HUDEP-2 (cell line): ENCODE measurements around the gene UBE2M.

ENCODE experiments used
- DNase-seq, 76 experiments: peaks; one replicate each; lab custom pipeline; 2025; ENCODE audit not compliant: unreplicated experiment in 76 of 76; lab: John Stamatoyannopoulos, UW

The UBE2M gene

DNA sequence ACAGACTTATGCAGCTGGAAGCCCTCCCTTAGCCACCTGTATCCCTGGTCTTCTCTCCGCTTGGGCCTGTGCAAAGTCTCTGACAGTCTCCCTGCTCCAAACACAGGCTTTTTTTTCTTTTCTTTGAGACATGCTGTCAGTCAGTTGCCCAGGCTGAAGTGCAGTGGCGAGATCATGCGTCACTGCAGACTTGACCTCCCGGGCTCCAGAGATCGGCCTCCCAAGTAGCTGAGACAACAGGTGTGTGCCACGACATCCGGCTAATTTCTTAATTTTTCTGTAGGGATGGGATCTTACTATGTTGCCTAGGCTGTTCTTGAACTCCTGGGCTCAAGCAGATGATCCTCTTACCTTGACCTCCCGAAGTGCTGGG lies 13.2 kb upstream of the UBE2M start:
- no peak for DNase-seq

DNA sequence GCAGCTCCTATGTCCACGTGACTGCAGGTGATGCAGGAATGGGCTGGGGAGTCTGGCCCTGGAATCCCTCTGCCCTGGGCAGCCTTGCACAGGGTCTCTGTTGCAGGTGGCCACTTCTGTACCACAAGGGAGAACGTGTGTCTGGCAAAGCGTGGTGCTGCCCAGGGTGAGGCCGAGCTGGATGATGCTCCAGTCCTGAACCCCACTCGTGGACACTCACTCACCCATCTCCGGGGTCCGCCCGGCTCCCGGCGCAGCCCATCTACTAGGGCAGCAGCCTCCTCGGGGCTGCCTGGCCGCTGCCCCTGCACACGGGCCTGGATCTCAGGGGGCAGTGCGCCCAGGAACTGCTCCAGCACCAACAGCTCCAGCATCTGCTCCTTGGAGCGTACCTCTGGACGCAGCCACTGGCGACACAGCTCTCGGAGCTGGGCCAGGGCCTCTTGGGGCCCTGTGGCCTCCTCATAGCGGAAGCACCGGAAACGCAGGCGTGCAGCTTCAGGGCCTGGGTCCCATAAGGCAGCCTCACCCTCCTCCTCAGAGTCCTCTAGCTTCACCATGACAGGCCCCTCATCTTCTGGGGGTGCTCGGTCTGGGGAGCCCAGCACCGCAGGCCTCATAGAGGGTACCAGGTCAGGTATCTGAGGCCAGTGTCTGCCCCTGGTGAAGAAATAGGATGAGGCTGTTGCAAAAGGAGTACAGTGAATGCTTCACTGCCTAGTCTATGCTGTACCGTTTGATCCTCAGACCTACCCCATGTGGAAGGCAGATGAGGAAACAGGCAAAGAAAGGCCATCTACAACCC lies 12.6 kb upstream of the UBE2M start:
- DNase-seq: no peak

DNA sequence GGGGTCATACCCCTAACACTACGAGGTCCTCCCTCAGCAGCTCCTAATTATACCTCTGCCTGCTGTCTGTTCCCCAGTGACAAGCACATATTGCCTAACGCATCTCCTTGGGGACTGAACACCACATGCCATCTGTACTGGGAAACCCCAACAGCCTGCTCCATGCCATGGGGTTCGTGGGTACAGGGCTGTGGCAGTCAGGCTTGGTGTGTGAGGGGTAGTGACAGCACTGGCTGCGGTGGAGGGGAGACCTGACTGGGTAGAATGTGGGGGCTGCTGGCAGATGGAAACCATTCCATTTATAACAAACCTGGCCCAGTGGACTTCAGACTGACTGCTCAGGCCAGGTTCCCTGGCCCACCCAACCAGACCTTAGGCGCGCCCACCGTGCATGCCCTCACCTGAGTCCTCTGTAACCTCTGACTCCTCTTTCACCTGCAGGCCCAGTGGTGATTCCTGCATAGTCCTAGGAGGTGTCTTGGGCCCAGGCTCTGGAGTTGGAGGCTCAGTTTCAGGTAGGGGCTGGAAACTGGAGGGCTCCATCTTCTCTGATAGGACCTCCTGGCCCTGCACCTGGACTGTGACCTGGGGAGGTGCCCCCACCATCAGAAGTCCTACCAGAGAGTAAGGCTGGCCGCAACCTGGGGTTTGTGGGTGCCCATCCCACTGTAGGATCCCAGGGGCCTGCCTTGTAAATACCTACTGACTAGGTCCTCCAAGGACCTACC lies 11.7 kb upstream of the UBE2M start:
- no peak for DNase-seq

DNA sequence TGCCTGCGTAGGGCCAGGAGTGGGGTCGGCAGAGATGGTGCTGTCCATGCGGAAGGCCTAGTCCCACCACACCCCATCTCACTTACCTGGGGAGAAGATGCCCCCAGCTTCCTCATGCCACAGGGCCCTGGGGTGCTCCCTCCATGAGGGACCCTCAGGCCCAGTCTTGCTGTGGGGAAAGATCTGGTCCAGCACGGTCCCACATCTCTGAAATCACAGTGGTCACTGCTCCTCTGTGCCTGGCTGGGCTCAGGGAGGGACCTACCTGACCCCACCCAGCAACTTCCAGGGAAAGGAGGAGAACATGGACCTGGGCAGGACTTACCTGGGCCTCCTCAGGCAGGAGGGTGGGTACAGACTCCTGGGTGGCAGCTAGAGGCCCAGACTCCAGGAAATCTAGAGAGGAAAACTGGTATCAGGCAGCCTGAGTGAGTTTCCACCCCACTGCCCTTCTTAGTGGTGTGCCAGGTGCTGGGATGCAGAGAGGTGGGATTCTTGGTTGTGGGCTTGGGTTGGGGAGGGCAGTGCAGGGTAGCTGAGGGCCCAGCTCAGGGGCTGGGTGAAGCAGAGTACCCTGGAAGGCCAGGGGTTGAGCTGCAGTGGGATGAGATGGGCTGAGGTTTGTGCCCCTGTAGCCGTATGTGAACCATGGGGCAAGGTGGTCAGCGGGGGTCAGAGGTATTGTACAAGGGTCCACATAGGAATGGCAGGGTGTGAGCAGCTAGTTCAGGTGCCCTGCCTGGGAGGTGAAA lies 11.0 kb upstream of the UBE2M start:
- DNase-seq: no peak

DNA sequence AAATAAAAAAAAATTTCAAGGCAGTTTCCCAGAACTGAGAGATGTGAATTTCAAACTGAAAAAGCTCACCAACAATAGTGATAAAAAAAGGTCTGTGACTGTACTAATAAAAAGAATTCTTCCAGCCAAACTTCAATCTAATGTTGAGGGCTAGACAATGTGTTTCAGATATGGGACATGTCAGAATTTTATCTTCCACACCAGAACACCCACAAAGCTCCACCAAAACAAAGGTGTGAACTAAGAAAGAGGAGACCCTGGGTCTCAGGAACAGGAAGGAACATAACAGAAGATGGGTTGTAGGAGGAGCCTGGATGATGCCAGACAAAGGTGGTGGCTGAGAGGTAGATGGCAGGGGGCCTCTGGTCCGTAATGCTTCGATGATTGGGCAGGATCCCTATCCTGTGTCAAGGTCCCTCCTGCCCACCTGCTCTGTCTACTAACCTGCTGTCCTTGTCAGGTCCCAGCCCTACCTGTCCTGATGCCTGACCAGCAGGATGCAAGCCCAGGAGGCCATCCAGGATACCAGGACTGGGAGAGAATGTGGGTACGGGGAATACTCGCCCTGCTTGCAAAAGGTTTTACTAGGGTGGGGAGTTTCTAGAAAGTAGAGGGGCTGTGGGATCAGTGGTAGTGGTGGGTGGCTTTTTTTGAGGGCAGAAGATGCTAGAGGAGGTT lies 10.2 kb upstream of the UBE2M start:
- DNase-seq: no peak

DNA sequence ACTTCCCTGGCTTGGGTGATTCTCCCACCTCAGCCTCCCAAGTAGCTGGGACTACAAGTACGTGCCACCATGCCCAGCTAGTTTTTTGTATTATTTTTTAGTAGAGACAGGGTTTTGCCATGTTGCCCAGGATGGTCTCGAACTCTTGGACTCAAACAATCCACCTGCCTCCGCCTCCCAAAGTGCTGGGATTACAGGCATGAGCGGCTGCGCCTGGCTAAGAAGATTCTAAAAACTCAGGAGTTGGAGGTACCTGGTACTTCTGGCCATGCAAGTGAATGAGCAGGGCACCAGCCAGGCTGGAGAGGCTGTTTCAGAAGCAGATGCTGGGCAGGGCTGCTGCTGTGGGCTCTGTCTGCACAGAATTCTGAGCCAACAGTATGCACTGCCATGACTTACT lies 8.6 kb upstream of the UBE2M start:
- no peak for DNase-seq

DNA sequence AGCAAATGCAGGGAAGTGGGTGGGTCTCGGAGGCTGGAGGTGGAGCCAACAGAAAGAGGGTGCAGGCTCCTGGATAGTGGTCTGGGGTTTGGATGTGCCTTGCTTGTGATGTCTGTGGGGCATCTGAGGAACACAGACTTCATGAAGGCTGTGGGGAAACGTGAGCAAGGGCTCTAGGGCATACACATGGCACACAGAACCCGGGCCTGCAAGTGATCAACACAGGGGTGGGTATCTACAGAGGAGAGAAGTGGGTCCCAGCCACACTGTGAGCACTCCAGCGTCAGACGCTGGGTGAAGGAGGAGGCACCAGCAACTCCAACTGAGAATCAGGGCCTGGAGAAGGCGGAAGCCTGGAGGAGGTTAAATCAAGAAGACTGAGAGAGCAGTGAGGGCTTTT lies 5.4 kb upstream of the UBE2M start:
- no peak for DNase-seq

DNA sequence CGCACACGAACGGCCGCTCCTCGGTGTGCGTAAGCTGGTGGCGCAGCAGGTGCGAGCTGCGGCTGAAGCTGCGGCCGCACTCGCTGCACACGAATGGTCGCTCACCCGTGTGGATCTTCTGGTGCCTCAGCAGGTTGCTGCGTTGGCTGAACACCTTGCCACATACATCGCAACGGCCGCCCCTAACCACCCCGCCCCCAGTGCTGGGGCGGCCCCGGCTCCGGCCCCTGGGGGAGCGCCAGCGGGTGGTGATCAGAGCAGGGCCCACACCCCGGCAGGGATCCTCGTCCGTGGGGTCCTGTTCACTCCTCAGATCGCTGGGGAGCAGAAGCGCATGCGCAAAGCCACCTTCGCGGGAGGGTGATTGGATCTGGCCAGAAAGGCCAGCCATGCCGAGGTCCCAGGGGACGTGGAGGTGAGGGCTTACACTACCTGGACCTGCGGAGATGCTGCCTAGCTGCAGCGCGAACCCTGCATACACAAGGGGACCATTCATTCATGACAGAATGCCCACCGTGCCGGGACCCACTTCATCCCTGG lies 4.7 kb upstream of the UBE2M start:
- DNase-seq: no peak

DNA sequence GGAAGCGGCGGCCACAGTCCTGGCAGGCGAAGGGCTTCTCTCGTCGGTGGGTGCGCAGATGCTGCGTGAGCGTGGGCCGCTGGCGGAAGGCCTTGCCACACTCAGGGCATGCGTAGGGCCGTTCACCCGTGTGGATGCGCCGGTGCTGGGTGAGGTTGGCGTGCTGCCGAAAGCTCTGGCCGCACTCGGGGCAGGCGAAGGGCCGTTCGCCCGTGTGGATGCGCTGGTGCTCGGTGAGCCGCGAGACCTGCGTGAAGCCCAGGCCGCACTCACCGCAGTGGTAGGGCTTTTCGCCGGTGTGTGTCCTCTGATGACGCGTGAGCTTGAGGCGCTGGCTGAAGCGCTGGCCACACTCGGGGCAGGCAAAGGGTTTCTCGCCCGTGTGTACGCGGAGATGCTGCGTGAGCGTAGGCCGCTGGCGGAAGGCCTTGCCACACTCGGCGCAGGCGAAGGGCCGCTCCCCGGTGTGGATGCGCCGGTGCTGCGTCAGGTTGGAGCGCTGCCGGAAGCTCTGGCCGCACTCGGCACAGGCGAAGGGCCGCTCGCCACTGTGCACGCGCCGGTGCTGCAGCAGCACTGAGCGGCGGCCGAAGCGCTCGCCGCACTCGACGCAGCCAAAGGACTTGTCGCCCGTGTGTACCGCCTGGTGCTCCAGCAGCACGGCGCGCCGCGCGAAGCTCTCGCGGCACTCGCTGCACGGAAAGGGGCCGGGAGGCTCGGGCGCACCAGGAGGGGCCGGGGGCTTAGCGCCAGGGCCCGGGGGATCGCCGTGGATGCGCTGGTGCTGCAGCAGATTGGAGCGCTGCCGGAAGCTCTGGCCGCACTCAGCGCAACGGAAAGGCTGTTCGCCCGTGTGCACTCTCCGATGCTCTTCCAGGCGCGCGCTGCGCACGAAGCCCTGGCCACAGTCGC lies 4.0 kb upstream of the UBE2M start:
- DNase-seq: no peak

DNA sequence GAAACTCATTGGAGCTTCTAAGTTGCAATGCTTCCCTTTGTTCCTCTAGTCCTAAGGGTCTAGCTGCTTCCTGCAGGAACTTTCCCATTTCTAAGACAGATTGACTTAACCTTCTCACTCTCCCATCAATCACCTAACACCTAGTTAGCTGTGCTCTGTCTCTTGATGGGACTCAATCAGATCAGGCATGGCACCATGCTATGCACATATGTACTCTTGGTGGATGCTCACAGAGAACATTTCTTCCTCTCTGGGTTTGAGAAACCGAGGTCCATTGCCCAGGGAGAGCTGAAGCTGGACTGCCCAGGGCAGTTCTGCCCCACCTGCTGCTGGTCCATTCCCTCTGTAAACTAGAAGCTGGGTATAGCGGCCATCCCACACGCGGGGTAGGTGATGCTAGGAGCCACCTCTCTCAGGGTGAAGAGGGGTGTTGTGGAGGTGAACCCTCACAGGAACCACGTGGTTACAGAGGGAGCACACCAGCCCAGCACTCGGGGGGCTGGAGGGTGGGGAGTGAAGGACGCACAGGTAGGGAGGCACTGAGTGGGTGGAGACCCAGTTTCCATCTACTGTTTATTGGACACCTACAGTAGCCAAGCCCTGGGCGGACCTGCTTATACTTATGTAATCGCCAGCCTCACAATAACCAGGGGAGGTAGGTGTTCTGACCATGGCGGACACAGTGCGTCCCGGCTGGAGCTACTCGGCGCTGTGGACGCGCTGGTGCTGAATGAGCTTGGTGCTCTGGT lies 3.1 kb upstream of the UBE2M start:
- DNase-seq: no peak

DNA sequence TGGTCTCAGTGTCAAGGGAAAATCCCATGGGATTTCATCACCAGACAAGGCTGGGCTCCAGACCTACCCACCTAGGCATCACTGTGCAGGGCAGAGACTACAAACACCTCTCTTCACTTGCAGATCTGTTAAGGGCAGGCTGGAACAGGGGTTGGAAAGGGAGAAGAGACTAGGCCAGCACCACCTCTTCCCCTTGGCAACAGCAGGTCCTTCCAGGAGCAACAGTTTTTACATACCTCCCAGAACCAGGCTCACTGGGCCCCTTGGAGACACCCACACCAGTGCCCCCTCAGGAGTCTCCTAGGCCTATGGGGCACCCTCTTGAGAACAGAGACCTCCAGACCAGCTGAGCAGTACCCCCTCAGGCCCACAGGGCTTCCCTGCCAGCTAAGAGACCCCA lies 2.5 kb upstream of the UBE2M start:
- DNase-seq: no peak

DNA sequence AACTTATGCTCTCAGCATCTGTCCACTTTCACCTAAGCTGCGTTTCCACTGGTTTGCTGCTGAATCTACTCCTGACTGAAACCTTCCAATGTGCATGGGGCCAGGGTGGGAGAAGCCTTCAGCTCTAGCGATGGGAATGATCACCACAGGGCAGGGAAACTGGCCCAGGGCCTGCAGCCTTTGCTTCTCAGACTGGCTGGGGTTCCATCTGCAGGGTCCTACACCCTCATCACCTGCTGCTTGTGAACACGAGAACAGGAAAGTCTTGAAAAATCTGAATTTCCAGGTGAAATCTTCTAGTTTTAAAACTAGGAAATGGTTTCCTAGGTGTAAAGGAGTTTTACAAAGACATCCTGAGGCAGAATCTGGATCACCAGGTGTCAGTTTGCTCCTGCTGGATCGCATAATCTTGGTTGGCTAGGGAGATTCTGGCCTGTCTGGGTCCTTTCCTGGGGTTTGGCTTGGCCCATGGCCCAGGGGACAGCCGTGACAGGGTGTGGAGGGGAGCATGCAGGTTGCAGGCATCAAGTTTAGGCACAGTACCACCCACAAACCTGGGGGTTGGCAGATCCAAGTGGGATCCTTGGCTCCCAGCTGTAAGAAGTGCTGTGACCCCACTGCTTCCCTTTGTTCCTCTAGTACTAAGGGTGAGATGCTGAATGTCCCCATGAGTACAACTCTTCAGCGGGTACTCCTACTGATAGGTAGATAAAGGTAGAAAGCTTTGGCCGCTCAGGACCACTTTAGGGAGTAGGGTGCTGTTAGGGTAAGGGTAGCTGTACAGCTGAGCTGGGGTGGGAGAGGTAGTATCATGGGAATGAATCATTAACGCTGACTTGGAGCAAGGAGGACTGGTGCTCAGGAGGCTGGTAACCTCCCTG lies 1.8 kb upstream of the UBE2M start:
- DNase-seq: no peak

DNA sequence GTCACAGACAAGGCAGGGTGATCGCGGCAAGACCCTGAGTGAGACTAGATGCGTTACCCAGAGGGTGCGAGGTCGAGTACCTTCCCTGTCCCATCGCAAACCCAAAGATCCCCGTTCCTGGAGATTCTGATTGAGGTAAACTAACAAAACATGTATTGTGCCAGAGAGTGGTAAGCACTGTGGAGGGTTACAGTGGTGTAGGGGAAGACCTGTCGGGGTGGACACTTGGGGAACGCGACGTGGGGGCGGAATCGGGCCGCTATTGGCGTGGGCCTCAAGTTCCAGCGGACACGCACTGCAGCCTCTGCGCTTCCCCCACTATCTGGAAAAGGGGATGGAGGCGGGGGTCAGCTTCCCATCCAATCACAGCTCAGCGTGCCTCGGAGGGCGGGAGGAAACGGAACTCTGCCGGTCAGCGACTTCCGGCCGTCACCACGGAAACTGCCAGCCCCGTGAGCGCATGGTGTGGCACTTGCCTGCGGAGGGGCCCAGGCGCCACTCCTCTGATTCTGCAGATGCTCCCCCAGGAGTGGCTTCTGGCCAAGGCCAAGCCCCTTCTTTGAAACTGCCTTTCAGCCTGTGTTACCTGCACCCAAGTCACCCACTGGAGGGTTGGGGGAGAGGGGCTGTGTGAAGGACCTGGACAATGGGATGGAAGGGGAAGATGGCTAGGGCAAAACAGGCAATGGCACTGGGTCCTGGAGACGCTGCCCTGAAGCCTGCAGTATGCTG lies 1.0 kb upstream of the UBE2M start:
- no peak for DNase-seq

DNA sequence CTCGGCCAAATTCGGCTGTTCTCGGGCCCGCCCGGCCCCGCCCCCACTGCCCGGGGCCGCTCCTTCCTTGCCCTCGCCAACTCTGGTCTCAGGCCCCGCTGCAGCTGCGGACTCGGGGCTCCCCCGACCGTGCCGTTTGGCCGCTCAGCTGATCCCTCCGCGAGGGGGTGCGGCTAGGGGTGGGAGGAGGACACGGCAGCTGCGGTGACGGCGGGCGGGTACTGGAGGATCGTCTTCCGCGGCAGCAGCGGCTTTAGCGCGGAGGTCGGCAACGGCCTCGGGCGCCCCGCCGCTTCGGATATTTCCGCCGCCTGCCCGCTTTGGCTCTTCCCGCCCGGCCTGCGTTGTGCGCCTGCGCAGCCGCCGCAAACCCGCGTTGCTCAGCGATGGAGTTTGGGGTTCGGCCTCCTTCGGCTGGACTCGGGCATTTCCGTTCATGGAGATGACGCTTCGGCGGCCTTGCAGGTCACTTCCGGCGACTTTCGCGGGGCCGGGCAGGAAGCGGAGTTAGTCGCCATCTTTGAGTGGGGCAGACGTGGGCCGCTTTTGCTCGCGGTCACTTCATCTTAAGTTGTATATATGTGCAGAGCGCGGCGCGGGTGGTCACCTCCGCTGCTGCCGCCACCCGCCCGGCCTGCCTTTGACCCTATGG lies 338 bp upstream of the UBE2M start:
- no peak for DNase-seq

DNA sequence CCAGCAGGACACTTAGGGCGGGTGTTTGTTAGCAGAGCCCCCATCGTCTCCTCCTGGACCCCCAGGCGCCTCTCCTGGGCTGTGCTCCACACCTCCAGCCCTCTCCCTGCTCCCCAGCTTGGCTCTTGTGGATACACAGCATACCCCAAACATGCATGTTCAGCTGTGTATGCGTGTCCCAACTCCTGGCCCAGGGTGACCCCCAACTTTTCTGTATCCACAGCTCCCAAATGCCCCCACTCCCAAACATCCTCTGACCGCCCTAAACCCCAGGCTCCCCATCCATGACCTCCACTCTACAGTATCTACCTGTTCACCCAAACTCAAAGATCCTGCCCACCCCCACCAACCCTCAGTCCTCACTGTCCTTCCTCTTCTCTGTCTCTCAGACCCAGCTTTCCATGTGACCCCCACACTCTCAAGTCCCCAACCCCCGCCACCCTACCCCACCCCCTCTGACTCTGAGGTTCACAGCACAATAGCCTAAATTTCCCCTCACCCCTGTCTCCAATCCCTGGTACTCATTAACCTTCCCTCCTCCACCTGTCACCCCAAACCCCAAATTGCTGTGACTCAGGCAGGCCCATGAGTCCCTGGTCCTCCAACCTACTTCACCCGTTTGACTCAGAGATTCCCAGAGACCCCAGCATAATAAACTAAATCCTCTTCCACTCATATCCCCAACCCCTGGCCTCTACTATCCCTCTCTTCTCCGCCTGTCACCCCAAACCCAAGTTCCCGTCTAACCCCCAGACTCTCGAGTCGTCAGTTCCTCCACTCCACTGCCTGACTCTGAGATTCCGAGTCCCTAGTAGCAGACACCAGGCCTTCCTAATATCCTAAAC lies 968 bp downstream of the UBE2M start:
- DNase-seq: no peak

DNA sequence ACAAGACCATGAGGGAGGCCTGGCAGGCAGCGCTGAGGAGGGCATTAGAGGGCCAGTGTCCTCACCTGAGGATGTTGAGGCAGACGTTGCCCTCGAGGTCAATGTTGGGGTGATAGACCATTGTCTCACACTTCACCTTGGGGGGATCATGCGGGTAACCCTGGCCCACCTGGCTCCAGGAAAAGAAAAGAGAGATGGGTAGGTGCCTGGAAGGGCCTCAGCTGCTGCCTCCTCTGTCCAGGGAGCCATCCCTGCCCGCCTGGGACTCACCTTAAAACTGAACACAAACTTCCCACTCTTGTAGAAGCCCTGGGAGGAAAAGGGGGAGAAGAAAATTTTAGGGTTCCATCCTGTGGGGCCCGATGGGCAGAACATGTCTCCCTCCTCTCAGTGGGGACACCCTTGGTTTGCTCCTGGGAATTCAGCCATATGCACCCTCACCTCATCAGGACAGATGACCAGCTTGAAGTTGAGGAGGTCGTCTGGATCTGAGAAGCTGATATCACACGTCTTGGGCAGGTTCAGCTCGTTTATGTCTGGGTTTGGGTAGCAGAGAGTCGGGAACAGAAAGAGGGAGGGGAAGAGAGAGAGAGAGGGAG lies 1.7 kb downstream of the UBE2M start:
- DNase-seq: no peak
